IPS-18c (cell line): ENCODE data around the gene EMILIN1.

ENCODE experiments used
- H3K4me3 ChIP-seq: 2 replicates; pipeline ENCODE4 v1.7.0; 2013; ENCODE audit warnings: low read depth, mild to moderate bottlenecking, low read length, moderate library complexity; ENCODE audit not compliant: insufficient read depth
- H3K9me3 ChIP-seq: one replicate; pipeline ENCODE4 v1.6.1; 2013; ENCODE audit warnings: mild to moderate bottlenecking, low read length, moderate library complexity; ENCODE audit not compliant: control insufficient read depth, insufficient read depth

Gene EMILIN1

GRCh38 chr2:27125104-27125503 lies 46.7 kb downstream of the EMILIN1 start:
- Histone ChIP-seq H3K9me3 (no peaks in the 10 kb centered on the region), H3K4me3 (no peak overlapping the region)

DNA sequence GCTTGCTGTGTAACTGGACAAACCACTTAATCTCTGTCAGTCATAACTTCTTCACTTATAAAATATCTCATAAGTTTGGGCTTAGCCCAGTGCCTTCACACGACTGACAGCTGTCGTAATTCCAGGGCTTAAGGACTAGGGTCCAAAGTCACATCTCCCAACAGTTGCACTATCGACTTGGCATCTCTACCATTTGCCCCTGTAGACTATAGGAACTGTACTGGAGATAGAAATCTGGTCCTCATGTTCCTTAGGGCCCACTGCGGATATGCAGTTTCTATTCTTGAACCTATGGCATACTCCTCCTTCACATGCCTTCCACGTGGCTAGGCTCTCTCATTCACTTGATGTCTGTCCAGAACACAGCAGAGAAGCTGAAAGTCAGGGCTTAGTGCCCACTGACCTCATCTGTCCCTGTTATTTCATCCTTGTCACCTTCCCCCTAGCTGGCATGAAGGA lies 47.9 kb downstream of the EMILIN1 start:
- no peak overlapping the region for H3K4me3 ChIP-seq

DNA sequence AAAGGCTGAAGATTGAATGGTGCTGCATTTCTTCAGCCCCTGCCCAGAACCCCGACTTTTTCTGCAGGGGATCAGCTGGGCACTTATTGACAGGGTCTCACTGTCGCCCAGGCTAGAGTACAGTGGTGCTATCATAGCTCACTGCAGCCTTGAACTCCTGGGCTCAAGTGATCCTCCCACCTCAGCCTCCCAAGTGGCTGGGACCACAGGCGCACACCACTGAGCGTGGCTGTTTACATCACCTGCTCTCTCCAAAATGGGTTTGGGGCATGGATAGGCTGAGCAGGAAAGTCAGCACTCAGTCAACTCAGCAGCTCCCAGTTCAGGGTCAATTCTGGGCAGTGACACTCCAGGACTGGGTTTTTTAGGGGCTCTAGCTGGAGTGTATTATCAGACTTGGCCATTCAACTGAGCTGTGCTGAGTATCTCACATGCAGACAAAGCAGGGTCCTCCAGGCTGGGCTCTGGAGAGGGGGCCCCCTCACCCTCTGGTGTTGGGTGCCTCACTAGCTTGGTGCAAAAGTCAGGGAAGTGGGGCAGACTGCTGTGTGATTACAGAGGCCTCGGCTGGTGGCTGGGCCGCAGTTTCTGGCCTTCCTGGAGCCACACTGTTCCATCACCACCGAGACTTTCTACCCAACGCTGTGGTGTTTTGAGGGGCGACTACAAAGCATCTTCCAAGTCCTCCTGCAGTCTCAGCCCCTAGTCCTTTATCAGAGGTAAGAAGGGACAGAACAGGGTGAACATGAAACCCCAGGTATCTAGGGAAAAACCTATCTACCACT lies 49.7 kb downstream of the EMILIN1 start:
- H3K9me3 ChIP-seq, result no peaks in the 10 kb centered on the region
- H3K4me3 ChIP-seq, result no peak overlapping the region

More for the DNA sequence above, 47.9 kb downstream of the EMILIN1 start:
- H3K9me3 ChIP-seq, result no peaks in the 10 kb centered on the region

DNA sequence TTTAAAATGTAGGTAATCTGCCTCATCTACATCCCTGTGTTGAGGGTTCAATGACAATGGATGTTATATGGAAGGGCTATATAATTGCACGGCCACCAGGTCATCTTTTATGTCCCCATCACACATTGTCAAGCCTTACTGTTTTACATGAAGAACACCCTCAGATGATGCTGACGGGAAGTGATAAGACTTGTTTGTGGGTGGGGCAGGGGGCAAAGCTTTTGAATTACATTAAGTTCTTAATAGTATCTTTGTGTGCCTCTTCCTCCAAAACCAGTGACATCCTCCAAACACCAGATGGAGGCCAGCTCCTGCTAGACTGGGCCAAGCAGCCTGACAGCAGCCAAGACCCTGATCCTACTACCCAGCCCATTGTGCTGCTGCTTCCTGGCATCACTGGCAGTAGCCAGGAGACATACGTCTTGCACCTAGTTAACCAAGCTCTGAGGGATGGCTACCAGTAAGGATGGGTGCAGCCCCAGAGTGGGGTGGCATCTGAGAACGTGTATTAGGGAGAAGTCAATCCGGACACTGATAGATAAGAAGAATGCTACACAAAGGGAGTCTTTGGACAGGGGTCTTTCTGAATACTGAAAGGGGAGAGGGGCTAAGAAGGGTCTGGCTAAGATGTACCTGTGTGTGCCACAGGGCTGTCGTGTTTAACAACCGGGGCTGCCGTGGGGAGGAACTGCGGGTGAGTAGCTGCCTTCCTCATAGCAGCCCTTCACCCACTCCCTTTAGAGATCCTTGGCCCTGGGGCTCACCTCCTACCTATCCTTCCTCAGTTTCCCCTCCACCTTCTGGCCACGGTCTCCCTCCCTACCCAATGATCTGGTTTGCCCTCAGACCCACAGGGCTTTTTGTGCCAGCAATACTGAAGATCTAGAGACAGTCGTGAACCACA lies 50.5 kb downstream of the EMILIN1 start:
- no peak overlapping the region for H3K4me3 ChIP-seq
- H3K9me3 ChIP-seq, result no peaks in the 10 kb centered on the region

DNA sequence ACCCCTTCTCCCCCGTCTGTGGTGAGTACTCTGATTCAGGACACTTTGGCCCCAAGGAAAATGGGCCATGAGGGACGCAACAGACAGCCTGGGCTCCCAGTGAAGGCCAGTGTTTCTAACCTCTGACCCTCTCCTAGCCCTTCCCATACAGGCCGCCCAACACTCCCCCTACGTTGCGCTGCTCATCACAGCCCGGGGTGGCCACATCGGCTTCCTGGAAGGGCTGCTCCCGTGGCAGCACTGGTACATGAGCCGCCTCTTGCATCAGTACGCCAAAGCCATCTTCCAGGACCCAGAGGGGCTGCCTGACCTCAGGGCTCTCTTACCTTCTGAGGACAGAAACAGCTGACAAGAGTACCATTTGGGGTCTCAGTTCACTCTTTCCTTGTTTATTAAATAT lies 52.0 kb downstream of the EMILIN1 start:
- no peak overlapping the region for H3K4me3 ChIP-seq
- no peaks in the 10 kb centered on the region for H3K9me3 ChIP-seq

GRCh38 chr2:27131429-27131828 lies 53.0 kb downstream of the EMILIN1 start:
- Histone ChIP-seq H3K9me3 (no peaks in the 10 kb centered on the region), H3K4me3 (no peak overlapping the region)

GRCh38 chr2:27133195-27133875 lies 54.9 kb downstream of the EMILIN1 start:
- Histone ChIP-seq H3K4me3 (peak overlapping the region; percentile 96), H3K9me3 (no peaks in the 10 kb centered on the region)

GRCh38 chr2:27133905-27134780 lies 55.7 kb downstream of the EMILIN1 start, which contains the start of gene PREB:
Gene PREB, minus strand, starts transcription at chr2:27134636. Its CDS starts 215 bp downstream, at chr2:27134421.
- Histone ChIP-seq H3K9me3 (no peaks in the 10 kb centered on the region), H3K4me3 (peak within 1 kb of the TSS; percentile 96)

- peak overlapping the region; percentile 31; the same call in 1 of the 2 replicates for H3K4me3 ChIP-seq
Observed at GRCh38 chr2:27134781-27135477, 56.5 kb downstream of the EMILIN1 start.

GRCh38 chr2:27135478-27135955 lies 57.1 kb downstream of the EMILIN1 start:
- Histone ChIP-seq H3K4me3 (no peak overlapping the region), H3K9me3 (no peaks in the 10 kb centered on the region)

More at GRCh38 chr2:27134781-27135477, 56.5 kb downstream of the EMILIN1 start:
- no peaks in the 10 kb centered on the region for H3K9me3 ChIP-seq
